Measurements from ENCODE around the gene CMTM1. TPM values are rescaled to one million over a fixed set of nuclear protein-coding genes. Genes with fewer than 3 reads are reported as not detected.

Gene CMTM1
- total and polyA plus RNA-seq, 10 donors = 0.15 to 19.0 (median 4.2) TPM

DNA sequence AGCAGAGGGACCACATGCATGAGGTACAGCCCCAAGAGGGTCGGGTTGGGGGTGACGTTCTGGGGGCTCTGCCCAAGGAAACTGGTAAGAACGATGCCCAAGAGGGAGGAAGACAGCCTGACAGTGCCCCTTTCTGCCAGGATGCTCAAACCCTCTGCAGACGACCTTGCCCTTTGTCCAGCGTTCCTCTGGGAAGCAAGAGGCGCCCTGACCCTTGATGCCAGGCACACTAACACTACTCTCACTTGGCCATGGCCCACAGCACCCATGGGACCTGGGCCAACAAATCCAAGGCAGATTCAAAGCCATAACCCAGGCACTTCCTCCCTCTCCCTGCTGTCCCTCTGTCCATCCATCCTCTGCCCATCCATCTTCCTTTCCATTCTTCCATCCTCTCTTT lies 36.8 kb upstream of the CMTM1 start:
- no peak overlapping the region for H3K4me3 ChIP-seq
- no peaks in the 10 kb centered on the region for H3K27me3 ChIP-seq (replicated peaks in 1 of 7)
- H3K36me3 ChIP-seq = peaks cover 0 to 82% (median 29%) of the 10 kb centered on the region in 6 donors
- no peak for DNase-seq
- no peak overlapping the region for H3K27ac ChIP-seq
- no peaks in the 10 kb centered on the region for H3K9me3 ChIP-seq
- TF ChIP-seq POLR2A (IDR thresholded peaks at IDR 0.05) (no peak), POLR2AphosphoS5 (IDR thresholded peaks at IDR 0.05) (no peak)
- TF ChIP-seq, protein P1, sequence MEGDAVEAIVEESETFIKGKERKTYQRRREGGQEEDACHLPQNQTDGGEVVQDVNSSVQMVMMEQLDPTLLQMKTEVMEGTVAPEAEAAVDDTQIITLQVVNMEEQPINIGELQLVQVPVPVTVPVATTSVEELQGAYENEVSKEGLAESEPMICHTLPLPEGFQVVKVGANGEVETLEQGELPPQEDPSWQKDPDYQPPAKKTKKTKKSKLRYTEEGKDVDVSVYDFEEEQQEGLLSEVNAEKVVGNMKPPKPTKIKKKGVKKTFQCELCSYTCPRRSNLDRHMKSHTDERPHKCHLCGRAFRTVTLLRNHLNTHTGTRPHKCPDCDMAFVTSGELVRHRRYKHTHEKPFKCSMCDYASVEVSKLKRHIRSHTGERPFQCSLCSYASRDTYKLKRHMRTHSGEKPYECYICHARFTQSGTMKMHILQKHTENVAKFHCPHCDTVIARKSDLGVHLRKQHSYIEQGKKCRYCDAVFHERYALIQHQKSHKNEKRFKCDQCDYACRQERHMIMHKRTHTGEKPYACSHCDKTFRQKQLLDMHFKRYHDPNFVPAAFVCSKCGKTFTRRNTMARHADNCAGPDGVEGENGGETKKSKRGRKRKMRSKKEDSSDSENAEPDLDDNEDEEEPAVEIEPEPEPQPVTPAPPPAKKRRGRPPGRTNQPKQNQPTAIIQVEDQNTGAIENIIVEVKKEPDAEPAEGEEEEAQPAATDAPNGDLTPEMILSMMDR (IDR thresholded peaks at IDR 0.05 in 8 of 11, conservative IDR thresholded peaks at IDR 0.05 in 3 of 11) = no peak
- intact Hi-C loops (cut with DNase I; ENCODE audit: low total_unique reads) = no loop called here
- WGBS, 5 donors = 81 to 96% (median 85%) methylated on average over 6 of the region's 6 CpGs
- peaks cover 14 to 62% (median 23%) of the 10 kb centered on the region in 6 donors for H3K4me1 ChIP-seq

DNA sequence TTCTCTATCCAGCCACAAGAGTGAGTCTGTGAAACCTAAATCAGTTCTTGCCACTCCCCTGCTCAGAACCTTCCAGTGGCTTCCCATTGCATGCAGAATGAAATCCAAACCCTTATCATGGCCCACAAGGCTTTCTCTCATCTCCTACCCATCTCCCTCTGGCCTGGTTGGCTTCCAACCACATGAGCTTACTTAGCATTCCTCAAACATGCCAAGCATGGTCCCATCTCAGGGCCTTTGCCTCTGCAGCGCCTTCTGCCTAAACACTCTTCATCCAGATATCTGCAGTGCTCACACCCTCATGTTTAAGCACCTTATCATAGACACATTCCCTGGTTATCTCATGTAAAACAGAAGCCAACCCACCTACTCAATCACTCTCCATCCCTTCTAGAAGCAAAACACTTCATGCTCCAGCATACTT lies 31.9 kb upstream of the CMTM1 start:
- DNase-seq = peak; percentile 25
- no peaks in the 10 kb centered on the region for H3K27me3 ChIP-seq (replicated peaks in 1 of 7)
- H3K36me3 ChIP-seq = peaks cover 0 to 82% (median 13%) of the 10 kb centered on the region in 6 donors
- H3K27ac ChIP-seq = no peak overlapping the region
- WGBS, 5 donors = 58 to 100% (median 94%) methylated on average over 1 of the region's 1 CpG
- no peaks in the 10 kb centered on the region for H3K9me3 ChIP-seq
- H3K4me1 ChIP-seq = peaks cover 4 to 36% (median 9%) of the 10 kb centered on the region in 6 donors
- intact Hi-C loops (cut with DNase I; ENCODE audit: low total_unique reads) = no loop called here
- TF ChIP-seq POLR2AphosphoS5 (IDR thresholded peaks at IDR 0.05) = no peak
- no peak for TF ChIP-seq POLR2A (IDR thresholded peaks at IDR 0.05)
- TF ChIP-seq, protein P1 (IDR thresholded peaks at IDR 0.05 in 8 of 11, conservative IDR thresholded peaks at IDR 0.05 in 3 of 11) = no peak
- H3K4me3 ChIP-seq = no peak overlapping the region

DNA sequence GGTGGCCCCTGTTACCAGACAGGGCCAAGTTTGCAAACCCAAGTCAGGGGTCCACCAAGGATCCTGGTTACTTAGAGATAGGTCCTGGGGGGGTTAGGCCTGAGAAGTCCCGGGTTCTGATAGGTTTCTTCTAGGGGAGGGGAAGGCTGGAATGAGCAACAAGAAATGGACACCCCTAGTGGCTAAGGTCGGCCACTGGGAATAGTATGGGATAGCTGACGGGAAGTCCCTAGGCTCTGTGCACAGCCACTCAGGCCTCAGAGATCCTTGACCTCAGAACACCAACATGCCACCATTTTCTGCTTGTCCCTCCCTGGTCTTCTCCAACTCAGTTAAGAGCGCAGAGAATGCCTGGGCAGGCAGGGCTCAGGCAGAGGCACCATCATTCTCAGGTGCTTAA lies 29.7 kb upstream of the CMTM1 start:
- no peak for TF ChIP-seq POLR2AphosphoS5 (IDR thresholded peaks at IDR 0.05)
- TF ChIP-seq, protein P1 (IDR thresholded peaks at IDR 0.05 in 8 of 11, conservative IDR thresholded peaks at IDR 0.05 in 3 of 11) = no peak
- no peak for TF ChIP-seq POLR2A (IDR thresholded peaks at IDR 0.05)
- WGBS, 5 donors = 88 to 97% (median 94%) methylated on average over 4 of the region's 4 CpGs
- Histone ChIP-seq H3K27me3 (replicated peaks in 1 of 7) (no peaks in the 10 kb centered on the region), H3K36me3 (peaks cover 0 to 76% (median 0%) of the 10 kb centered on the region in 6 donors), H3K27ac (no peak overlapping the region), H3K4me3 (no peak overlapping the region), H3K4me1 (peaks cover 12 to 52% (median 24%) of the 10 kb centered on the region in 6 donors), H3K9me3 (no peaks in the 10 kb centered on the region)
- DNase-seq = no peak
- intact Hi-C loops (cut with DNase I; ENCODE audit: low total_unique reads) = no loop called here

DNA sequence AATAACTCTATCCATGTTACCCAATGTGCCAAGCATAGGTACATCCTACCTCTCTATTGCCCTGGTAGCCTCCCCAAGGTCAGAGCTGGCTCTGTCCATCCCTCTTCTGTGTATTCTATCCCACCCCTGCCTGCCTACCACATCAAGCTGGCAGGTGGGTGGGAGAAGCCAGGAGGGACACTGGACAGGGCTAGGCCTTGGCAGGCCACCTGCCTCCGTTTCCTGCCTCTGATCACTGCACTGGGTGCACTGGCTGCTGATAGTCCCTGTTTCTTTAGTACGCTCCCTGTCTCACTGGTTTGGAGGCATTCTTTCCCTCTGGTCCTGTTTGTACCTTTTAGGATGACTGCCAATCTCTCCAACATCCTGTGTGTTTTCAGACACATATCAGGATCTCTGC lies 29.0 kb upstream of the CMTM1 start:
- Histone ChIP-seq H3K4me1 (peaks cover 12 to 51% (median 24%) of the 10 kb centered on the region in 6 donors), H3K36me3 (peaks cover 0 to 74% (median 0%) of the 10 kb centered on the region in 6 donors), H3K9me3 (no peaks in the 10 kb centered on the region), H3K27me3 (replicated peaks in 1 of 7) (no peaks in the 10 kb centered on the region), H3K27ac (no peak overlapping the region), H3K4me3 (no peak overlapping the region)
- no peak for DNase-seq
- intact Hi-C loops (cut with DNase I; ENCODE audit: low total_unique reads) = no loop called here
- no peak for TF ChIP-seq POLR2AphosphoS5 (IDR thresholded peaks at IDR 0.05)
- WGBS, 5 donors = 89 to 94% (median 93%) methylated on average over 2 of the region's 2 CpGs

DNA sequence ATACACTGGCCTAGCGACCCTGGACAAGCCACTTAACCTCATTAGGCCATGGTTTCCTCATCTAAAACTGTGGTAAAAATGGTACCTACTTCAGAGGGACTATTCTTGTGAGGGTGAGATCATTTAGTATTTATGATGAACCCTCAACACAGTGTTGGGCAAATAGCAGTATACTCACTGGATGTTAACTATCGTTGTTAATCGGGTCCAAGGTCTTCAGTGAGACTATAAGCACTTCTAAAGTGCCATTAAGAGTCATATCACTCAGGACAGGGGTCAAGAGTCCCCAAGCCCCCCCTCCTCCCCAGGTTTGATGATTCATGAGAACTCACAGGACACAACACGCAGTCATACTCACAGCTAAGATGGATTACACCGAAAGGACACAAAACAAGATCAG lies 27.3 kb upstream of the CMTM1 start:
- Histone ChIP-seq H3K4me3 (no peak overlapping the region), H3K36me3 (peaks cover 0 to 70% (median 0%) of the 10 kb centered on the region in 6 donors), H3K27ac (peak overlapping the region in 2 of 8 donors; percentile 31 to 43), H3K4me1 (peaks cover 12 to 59% (median 30%) of the 10 kb centered on the region in 6 donors), H3K27me3 (replicated peaks in 1 of 7) (no peaks in the 10 kb centered on the region), H3K9me3 (no peaks in the 10 kb centered on the region)
- WGBS, 5 donors = 73 to 84% (median 81%) methylated on average over 5 of the region's 5 CpGs
- TF ChIP-seq POLR2AphosphoS5 (IDR thresholded peaks at IDR 0.05) = no peak
- TF ChIP-seq, protein P1 (IDR thresholded peaks at IDR 0.05 in 8 of 11, conservative IDR thresholded peaks at IDR 0.05 in 3 of 11) = no peak
- TF ChIP-seq POLR2A (IDR thresholded peaks at IDR 0.05) = no peak
- no peak for DNase-seq
- intact Hi-C loops (cut with DNase I; ENCODE audit: low total_unique reads) = no loop called here

All from spleen (tissue), 11 donors.